Loucy (cell line): ENCODE data around the gene NCAPD3.
A peak's percentile ranks its signal among the peaks of the same experiment; 100 is the strongest.

ENCODE experiments used
- H2AFZ ChIP-seq: fragments of 200-600 bp; sonication (generic); 2 replicates; pipeline ENCODE4 v1.6.0; 2016; ENCODE audit warnings: antibody characterized with exemption, mild to moderate bottlenecking, low read length, moderate library complexity
- H3F3A ChIP-seq: fragments of 200-600 bp; 2 replicates; pipeline ENCODE4 v1.6.0; 2016; ENCODE audit warnings: antibody characterized with exemption, low read depth, mild to moderate bottlenecking
- H3K27me3 ChIP-seq: fragments of 200-600 bp; sonication (generic); 2 replicates; pipeline ENCODE4 v1.6.1; 2014; ENCODE audit warnings: low read length, mild to moderate bottlenecking; ENCODE audit not compliant: insufficient read depth, poor library complexity, severe bottlenecking
- H3K36me3 ChIP-seq: fragments of 200-600 bp; sonication (generic); 2 replicates; pipeline ENCODE4 v1.6.1; 2016; ENCODE audit warnings: low read length; ENCODE audit not compliant: insufficient read depth
- H3K4me1 ChIP-seq: fragments of 200-600 bp; sonication (generic); 2 replicates; pipeline ENCODE4 v1.5.1; 2014; ENCODE audit warnings: low read length, mild to moderate bottlenecking; ENCODE audit not compliant: insufficient read depth, poor library complexity, severe bottlenecking
- H3K4me2 ChIP-seq: fragments of 200-600 bp; sonication (generic); 2 replicates; pipeline ENCODE4 v1.6.0; 2014; ENCODE audit warnings: antibody characterized with exemption, low read length, low read depth, mild to moderate bottlenecking; ENCODE audit not compliant: poor library complexity, severe bottlenecking
- H3K4me3 ChIP-seq: fragments of 200-600 bp; sonication (generic); 2 replicates; pipeline ENCODE4 v1.5.1; 2014; ENCODE audit warnings: low read length, mild to moderate bottlenecking, mixed read lengths; ENCODE audit not compliant: poor library complexity, severe bottlenecking
- H3K79me2 ChIP-seq: fragments of 200-600 bp; sonication (generic); 2 replicates; pipeline ENCODE4 v1.6.1; 2014; ENCODE audit warnings: low read length; ENCODE audit not compliant: insufficient read depth
- H3K9ac ChIP-seq: fragments of 200-600 bp; sonication (generic); 2 replicates; pipeline ENCODE4 v1.6.0; 2014; ENCODE audit warnings: mild to moderate bottlenecking, low read depth, low read length, moderate library complexity; ENCODE audit not compliant: poor library complexity, severe bottlenecking
- H3K9me2 ChIP-seq: fragments of 200-600 bp; sonication (generic); replicated peaks from 2 replicates; pipeline ENCODE4 v1.6.1; 2016; ENCODE audit warnings: low read depth, low read length, mixed read lengths
- H3K9me3 ChIP-seq: fragments of 200-600 bp; sonication (generic); 2 replicates; pipeline ENCODE4 v1.6.1; 2014; ENCODE audit warnings: mild to moderate bottlenecking, antibody characterized with exemption, low read length, low read depth; ENCODE audit not compliant: insufficient read depth
- H4K20me1 ChIP-seq: fragments of 200-600 bp; sonication (generic); 2 replicates; pipeline ENCODE4 v1.6.0; 2014; ENCODE audit warnings: antibody characterized with exemption, low read length, mild to moderate bottlenecking; ENCODE audit not compliant: insufficient read depth, poor library complexity, severe bottlenecking
- EZH2phosphoT487 ChIP-seq: fragments of 200-600 bp; IDR thresholded peaks from 2 replicates; pipeline ENCODE4 v1.6.1; 2018; ENCODE audit warnings: antibody characterized with exemption, mild to moderate bottlenecking, moderate library complexity, borderline replicate concordance
- TF ChIP-seq, protein P1 (sequence below): fragments of 200-600 bp; sonication (generic); conservative IDR thresholded peaks from 2 replicates; pipeline ENCODE4 v1.5.1; 2014; ENCODE audit warnings: mild to moderate bottlenecking, antibody characterized with exemption, low read length

Gene NCAPD3

DNA sequence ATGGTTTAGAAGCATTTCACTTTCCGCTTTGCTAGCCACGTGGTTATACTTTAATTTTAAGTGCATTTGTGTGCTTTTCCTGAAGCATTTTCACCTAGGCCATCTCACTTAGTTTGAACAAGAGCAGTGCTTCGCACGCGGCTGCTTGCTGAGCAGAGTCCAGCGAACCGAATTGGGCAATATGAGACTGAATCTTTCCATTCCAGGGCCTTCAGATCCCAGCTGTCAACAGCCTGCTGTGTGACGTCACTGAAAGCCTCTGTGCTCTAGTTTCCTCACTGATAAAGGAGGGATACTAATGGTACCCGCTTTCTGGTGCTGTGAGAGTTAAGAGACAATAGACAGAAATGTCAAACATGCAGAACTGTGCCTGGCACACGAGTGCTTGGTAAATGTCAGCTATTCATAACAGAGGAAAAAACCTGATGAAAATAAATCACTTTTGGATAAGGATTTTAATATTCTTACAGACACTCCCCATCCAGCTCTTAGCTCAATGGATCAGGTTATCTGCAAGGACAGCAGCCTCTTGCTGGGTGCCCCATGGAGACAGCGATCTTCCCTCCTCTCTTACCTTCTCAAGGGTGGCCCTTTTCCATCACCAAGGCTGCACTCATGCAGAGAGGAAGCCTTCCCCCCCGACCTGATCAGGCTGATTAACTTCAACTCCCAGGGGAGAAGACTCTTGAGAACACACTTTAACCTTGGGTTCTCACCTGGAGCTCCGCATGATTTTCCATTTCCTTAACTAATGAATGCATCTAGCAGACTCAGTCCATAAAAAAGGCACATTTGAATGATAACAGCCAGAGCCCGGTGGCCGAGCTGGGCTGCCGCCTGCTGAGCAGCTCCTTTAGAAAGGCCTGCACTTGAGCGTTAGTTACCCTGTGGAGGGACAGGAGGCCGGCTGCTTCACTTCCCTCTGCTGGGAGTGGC is 48.9 kb upstream of the NCAPD3 start:
- Histone ChIP-seq H3K4me3 (peak overlapping the region; percentile 78), H3K9me3 (no peaks in the 10 kb centered on the region), H3K9me2 (no peaks in the 10 kb centered on the region), H2AFZ (no peak overlapping the region), H3K4me2 (peak overlapping the region; percentile 89), H3K79me2 (peaks cover 40% of the 10 kb centered on the region), H3K9ac (peak overlapping the region; percentile 80), H4K20me1 (no peaks in the 10 kb centered on the region), H3K4me1 (peaks cover 68% of the 10 kb centered on the region), H3F3A (peaks cover 2% of the 10 kb centered on the region; the same call in 1 of the 2 replicates), H3K36me3 (no peaks in the 10 kb centered on the region), H3K27me3 (no peaks in the 10 kb centered on the region)
- TF ChIP-seq EZH2phosphoT487, result no peak
- TF ChIP-seq, protein P1, sequence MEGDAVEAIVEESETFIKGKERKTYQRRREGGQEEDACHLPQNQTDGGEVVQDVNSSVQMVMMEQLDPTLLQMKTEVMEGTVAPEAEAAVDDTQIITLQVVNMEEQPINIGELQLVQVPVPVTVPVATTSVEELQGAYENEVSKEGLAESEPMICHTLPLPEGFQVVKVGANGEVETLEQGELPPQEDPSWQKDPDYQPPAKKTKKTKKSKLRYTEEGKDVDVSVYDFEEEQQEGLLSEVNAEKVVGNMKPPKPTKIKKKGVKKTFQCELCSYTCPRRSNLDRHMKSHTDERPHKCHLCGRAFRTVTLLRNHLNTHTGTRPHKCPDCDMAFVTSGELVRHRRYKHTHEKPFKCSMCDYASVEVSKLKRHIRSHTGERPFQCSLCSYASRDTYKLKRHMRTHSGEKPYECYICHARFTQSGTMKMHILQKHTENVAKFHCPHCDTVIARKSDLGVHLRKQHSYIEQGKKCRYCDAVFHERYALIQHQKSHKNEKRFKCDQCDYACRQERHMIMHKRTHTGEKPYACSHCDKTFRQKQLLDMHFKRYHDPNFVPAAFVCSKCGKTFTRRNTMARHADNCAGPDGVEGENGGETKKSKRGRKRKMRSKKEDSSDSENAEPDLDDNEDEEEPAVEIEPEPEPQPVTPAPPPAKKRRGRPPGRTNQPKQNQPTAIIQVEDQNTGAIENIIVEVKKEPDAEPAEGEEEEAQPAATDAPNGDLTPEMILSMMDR, result no peak

DNA sequence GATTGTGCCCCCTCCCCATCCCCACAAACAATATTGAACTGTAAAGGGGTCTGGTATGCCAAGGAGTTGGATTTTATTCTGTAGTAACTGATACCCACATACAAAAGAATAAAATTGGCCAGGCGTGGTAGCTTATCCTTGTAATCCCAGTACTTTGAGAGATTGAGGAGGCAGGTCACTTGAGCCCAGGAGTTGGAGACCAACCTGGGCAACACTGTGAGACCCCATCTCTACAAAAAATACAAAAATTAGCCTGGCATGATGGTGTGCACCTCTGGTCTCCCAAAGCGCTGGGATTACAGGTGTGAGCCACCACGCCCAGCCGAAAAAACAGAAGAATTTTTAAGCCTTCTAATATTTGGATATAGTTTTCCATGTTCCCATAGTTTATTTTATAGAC is 48.2 kb upstream of the NCAPD3 start:
- Histone ChIP-seq H3K79me2 (peaks cover 40% of the 10 kb centered on the region), H3K4me3 (peak overlapping the region; percentile 78)

DNA sequence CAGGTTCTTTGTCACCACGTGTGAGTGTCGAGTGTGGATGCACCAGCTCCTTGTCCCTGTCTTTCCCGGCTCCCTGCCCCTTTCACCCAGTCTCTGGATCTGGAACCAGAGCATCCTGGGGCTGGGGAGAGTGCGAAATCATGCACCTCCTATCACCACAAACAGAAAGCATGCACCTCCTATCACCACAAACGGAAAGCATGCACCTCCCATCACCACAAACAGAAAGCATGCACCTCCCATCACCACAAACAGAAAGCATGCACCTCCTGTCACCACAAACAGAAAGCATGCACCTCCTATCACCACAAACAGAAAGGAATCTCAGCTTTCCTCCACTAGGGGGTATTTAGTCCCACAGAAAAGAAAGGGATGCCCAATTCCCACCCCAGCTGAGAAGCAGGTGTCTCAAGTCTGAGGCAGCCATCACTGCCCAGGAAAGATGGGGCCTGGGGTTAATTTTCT is 46.5 kb upstream of the NCAPD3 start:
- TF ChIP-seq, protein P1, result peak; percentile 66
- no peak for TF ChIP-seq EZH2phosphoT487
- H2AFZ ChIP-seq, result no peak overlapping the region
- H3F3A ChIP-seq, result peaks cover 2% of the 10 kb centered on the region; the same call in 1 of the 2 replicates
- no peaks in the 10 kb centered on the region for H3K36me3 ChIP-seq
- no peaks in the 10 kb centered on the region for H3K27me3 ChIP-seq
- H3K9me2 ChIP-seq, result no peaks in the 10 kb centered on the region
- peaks cover 39% of the 10 kb centered on the region for H3K79me2 ChIP-seq
- H3K4me3 ChIP-seq, result peak overlapping the region; percentile 60
- peak overlapping the region; percentile 89 for H3K4me2 ChIP-seq
- no peaks in the 10 kb centered on the region for H4K20me1 ChIP-seq
- no peaks in the 10 kb centered on the region for H3K9me3 ChIP-seq
- H3K4me1 ChIP-seq, result peaks cover 90% of the 10 kb centered on the region
- peak overlapping the region; percentile 62 for H3K9ac ChIP-seq

More for the DNA sequence above, 48.2 kb upstream of the NCAPD3 start:
- H3K36me3 ChIP-seq, result no peaks in the 10 kb centered on the region
- H3K4me1 ChIP-seq, result peaks cover 73% of the 10 kb centered on the region
- no peaks in the 10 kb centered on the region for H3K27me3 ChIP-seq
- peak overlapping the region; percentile 89 for H3K4me2 ChIP-seq
- H3K9me3 ChIP-seq, result no peaks in the 10 kb centered on the region
- H3K9me2 ChIP-seq, result no peaks in the 10 kb centered on the region
- H3K9ac ChIP-seq, result peak overlapping the region; percentile 80
- TF ChIP-seq, protein P1, result no peak
- no peak for TF ChIP-seq EZH2phosphoT487
- H2AFZ ChIP-seq, result no peak overlapping the region
- H4K20me1 ChIP-seq, result no peaks in the 10 kb centered on the region
- H3F3A ChIP-seq, result peaks cover 2% of the 10 kb centered on the region; the same call in 1 of the 2 replicates
